ENCODE data around the gene DMKN.

GRCh38 chr19:35486268-35486708 is 27.2 kb downstream of the DMKN start:
- TF ChIP-seq POLR2AphosphoS5 (IDR thresholded peaks at IDR 0.05) = no peak
- no peak for TF ChIP-seq CTCF (IDR thresholded peaks at IDR 0.05)
- TF ChIP-seq EP300 (IDR thresholded peaks at IDR 0.05) = no peak
- no peak for TF ChIP-seq POLR2A (IDR thresholded peaks at IDR 0.05)
